Activated gamma-delta T cell (primary cell): ENCODE results near the gene SPPL2C.

Experiments
- DNase-seq: peaks from one replicate; lab custom pipeline; 2025; lab: John Stamatoyannopoulos, UW
- total RNA-seq, 2 donors: gene quantifications; one replicate each; lab custom pipeline; 2026; lab: John Stamatoyannopoulos, UW

The SPPL2C gene
- total RNA-seq, result 0 reads per million in 2 donors

- DNase-seq, result no peak
Measured at GRCh38 chr17:45844695-45845375, at the start of gene SPPL2C. SPPL2C (plus strand) TSS chr17:45844881; CDS start chr17:45844907, 26 bp downstream.

GRCh38 chr17:45800816-45801215, 43.9 kb upstream of the SPPL2C start:
- DNase-seq, result no peak

- DNase-seq, result no peak
Measured at GRCh38 chr17:45801421-45801820, 43.3 kb upstream of the SPPL2C start.

- DNase-seq, result no peak
Measured at GRCh38 chr17:45808845-45809244, 35.8 kb upstream of the SPPL2C start.

GRCh38 chr17:45809499-45809898, 35.2 kb upstream of the SPPL2C start:
- no peak for DNase-seq

GRCh38 chr17:45812102-45812501, 32.6 kb upstream of the SPPL2C start:
- no peak for DNase-seq

GRCh38 chr17:45813048-45813725, 31.5 kb upstream of the SPPL2C start:
- no peak for DNase-seq

GRCh38 chr17:45814622-45815606, 29.8 kb upstream of the SPPL2C start:
- DNase-seq, result no peak

GRCh38 chr17:45815752-45816151, 28.9 kb upstream of the SPPL2C start:
- no peak for DNase-seq

- DNase-seq, result no peak
Measured at GRCh38 chr17:45818041-45818440, 26.6 kb upstream of the SPPL2C start.

GRCh38 chr17:45818699-45819098, 26.0 kb upstream of the SPPL2C start:
- no peak for DNase-seq

GRCh38 chr17:45819632-45820031, 25.0 kb upstream of the SPPL2C start:
- DNase-seq, result no peak

- DNase-seq, result no peak
Measured at GRCh38 chr17:45820052-45820780, 24.5 kb upstream of the SPPL2C start.

GRCh38 chr17:45821147-45821546, 23.5 kb upstream of the SPPL2C start:
- DNase-seq, result no peak

GRCh38 chr17:45823598-45823997, 21.1 kb upstream of the SPPL2C start:
- no peak for DNase-seq

- DNase-seq, result no peak
Measured at GRCh38 chr17:45824475-45824874, 20.2 kb upstream of the SPPL2C start.

- DNase-seq, result no peak
Measured at GRCh38 chr17:45824901-45825492, 19.7 kb upstream of the SPPL2C start.

- DNase-seq, result no peak
Measured at GRCh38 chr17:45825792-45826191, 18.9 kb upstream of the SPPL2C start.

GRCh38 chr17:45826919-45827588, 17.6 kb upstream of the SPPL2C start:
- DNase-seq, result no peak

- no peak for DNase-seq
Measured at GRCh38 chr17:45828171-45828570, 16.5 kb upstream of the SPPL2C start.
